Ovary (tissue), 3 donors: ENCODE measurements around the gene RHOXF2.
"Not testable (repeated sequence)": the region's sequence is repeated elsewhere in the genome, so short reads cannot be mapped to it uniquely, and the experiment has no call there.

ENCODE experiments used
- CTCF ChIP-seq, 3 donors: fragments of 450-650 bp in 2 of 3; fragments of 200-600 bp in 1 of 3; IDR thresholded peaks; one replicate each; pipeline versions ENCODE4 v1.5.1 to v1.8.0; 2016 to 2022; ENCODE audit warnings: antibody characterized with exemption in 3 of 3, mild to moderate bottlenecking in 1 of 3
- EP300 ChIP-seq: sonication (generic); formaldehyde crosslinking; IDR thresholded peaks from one replicate; pipeline ENCODE4 v1.6.1; 2017; ENCODE audit warnings: antibody characterized with exemption
- POLR2A ChIP-seq: fragments of 450-650 bp; IDR thresholded peaks from one replicate; pipeline ENCODE4 v1.6.1; 2017; ENCODE audit warnings: antibody characterized with exemption, mild to moderate bottlenecking, moderate library complexity
- donor health status: DM: no; HTN: no; CAD: no.

GRCh38 chrX:120158313-120158712, at the start of gene RHOXF2:
- TF ChIP-seq CTCF (IDR thresholded peaks at IDR 0.05); POLR2A; EP300: not testable (repeated sequence)
